Measurements from ENCODE around the gene EMC9.
A peak's percentile ranks its signal among the peaks of the same experiment; 100 is the strongest.

The EMC9 gene

DNA sequence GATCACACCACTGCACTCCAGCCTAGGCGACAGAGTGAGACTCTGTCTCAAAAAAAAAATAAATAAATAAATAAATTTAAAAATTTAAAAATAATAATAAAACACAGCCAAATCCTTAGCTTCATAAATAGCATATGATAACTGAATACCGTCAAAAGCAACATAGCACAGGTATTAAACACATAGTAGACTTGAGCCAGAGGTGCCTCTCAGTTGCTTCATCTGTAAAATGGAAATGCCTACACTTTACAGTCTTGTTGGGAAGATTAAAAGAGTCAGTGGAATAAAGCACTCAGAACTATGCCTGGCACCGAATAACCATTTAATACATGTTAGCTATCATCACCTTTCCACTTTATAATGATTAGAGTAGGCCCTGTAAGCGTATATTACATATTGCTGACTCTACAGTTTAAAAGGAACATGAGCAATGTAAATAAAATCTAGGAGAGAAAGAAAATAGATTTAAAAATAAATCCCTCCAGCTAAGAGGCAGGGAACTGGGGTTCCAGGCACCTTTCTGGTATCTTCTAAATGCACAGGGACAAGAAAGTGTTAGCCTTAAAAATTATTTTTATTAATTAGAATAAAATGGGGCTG is 34.6 kb downstream of the EMC9 start:
- DNase-seq, result no peak

DNA sequence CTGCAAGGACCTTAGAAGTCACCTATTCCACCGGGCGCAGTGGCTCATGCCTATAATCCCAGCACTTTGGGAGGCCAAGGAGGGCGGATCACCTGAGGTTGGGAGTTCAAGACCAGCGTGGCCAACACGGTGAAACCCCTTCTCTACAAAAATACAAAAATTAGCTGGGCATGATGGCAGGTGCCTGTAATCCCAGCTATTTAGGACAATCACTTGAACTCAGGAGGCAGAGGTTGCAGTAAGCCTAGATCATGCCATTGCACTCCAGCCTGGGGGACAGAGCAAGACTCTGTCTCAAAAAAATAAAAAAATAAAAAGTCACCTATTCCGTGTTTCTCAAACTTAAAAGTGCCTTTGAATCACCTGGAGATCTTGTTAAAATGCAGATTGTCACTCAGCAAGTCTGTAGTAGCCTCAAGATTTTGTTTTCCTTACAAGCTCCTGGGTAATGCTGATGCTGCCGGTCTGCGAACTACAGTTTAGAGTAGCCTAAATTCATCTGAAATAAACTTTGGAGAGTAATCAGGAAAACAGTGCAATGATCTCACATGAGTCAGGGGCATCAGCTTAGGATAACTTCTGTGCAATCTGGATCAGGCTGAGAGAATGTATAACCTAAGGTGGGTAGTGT is 35.7 kb downstream of the EMC9 start:
- peak; percentile 4 for DNase-seq

DNA sequence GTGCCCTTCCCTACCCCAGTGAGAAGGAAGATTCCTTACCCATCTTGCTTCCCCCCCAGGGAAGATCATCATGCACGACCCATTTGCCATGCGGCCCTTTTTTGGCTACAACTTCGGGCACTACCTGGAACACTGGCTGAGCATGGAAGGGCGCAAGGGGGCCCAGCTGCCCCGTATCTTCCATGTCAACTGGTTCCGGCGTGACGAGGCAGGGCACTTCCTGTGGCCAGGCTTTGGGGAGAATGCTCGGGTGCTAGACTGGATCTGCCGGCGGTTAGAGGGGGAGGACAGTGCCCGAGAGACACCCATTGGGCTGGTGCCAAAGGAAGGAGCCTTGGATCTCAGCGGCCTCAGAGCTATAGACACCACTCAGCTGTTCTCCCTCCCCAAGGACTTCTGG is 37.9 kb downstream of the EMC9 start:
- no peak for DNase-seq

DNA sequence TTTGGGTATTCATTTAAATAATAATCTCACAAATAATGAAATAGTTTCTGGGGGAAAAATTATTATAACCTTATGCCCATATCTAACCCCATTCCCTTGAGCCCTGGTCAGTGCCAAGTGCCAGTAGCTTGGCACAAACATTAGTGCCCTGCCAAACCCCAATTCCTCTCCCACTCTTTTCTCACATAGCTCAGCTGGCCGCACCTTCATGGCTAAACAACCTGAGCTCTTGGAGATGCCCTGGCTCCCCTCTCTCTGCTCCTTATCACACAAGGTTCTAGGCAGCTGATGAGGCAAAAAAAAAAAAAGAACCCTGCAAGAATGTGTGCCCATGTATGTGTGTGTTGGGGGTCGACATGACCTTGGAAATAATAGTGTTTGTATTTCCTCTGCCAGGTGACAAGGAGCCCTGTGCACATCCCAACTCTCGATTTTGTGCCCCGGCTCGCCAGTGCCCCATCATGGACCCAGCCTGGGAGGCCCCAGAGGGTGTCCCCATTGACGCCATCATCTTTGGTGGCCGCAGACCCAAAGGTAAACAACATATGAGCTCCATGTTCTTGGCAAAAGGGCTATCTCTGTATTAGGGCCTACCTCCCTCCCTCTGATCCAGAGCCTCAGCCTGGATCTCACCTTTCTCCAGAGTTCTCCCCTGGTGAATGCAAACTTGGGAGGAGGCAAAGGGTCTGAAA is 38.9 kb downstream of the EMC9 start:
- DNase-seq, result no peak

DNA sequence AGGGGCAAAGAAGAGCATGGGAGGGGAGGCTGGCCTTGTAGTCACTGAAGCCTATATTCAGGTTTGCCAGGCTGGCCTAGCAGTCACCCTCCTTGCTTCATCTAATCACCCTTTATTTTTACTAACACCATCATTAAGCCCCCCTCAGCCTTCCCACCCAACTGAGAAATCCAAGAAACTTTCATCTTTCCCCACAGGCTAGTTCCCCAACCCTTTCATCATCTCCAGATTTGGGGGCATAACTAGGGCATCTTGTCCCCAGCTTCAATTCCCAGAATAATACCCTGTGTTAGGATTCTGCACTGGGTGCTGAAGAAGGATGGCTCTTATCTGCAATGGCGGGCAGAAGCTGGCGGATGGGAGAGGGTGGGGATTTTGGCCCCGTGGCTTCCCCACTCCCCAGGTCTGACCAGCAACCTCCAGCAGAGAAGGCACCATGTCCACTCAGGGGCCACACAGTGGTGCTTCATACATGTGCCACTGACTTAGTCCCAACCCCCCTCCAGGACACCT is 40.4 kb downstream of the EMC9 start:
- no peak for DNase-seq

DNA sequence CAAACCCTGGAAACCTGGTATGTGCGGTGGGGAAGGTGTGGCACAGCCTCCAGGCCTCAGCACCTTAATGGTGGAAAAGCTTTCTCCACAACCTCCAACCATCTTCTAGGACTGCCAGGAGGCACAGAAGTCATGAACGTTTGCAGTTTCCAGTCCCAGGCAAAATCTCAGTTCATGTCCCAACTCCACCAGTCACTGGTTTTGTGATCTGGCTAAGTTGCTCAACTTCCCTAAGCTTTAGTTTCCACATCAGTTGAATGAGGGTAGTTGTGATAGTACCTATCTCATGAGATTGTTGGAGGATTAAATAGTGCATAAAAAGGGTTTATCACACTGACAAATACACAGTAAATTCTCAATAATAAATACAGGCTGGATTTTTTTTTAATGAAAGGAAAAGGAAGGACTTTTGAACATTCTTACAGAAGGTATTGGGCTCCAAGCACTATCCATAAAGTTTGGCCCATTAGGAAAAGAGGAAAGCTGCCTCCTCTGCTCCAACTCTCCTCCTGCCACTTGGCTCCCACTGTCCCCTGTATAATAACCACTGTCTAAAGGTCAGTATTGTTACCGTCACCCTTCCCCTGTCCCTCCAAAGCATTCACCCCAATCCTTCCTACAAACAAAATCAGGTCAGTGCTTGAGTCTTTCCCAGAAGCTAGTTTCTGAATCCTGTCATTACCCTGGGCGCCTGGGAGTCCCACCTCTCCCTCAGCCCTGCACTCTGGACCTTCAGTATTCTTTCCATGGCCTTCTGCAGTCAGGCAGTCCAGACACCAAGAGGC is 41.0 kb downstream of the EMC9 start:
- no peak for DNase-seq

DNA sequence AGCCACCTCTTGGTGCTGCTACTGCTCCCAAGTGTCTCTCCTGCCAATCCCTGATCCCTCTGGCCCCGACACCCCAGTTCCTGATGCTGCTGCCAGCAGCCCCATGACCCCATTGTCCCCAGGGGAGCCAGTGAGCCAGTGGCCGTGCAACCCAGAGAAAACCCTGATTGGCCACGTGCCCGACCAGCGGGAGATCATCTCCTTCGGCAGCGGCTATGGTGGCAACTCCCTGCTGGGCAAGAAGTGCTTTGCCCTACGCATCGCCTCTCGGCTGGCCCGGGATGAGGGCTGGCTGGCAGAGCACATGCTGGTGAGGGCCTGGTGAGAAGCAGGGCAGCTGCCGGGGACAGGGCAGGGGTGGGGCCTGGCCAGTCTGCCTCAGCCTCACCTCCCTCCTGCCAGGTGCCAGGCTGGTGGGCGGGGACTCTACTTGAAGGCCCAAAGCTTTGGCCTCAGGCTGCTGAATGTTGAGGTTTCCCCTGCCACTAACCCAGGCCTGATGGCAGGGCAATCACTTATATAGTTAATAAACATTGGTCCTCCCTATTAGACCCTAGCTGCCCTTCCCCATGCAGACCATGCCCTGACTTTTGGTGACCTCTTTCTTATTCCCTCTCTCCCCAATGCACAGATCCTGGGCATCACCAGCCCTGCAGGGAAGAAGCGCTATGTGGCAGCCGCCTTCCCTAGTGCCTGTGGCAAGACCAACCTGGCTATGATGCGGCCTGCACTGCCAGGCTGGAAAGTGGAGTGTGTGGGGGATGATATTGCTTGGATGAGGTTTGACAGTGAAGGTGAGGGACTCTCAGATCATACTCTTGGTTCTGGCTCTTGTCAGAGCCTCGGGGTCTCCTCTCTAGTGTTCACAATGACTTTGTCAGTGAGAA is 42.2 kb downstream of the EMC9 start:
- no peak for DNase-seq

DNA sequence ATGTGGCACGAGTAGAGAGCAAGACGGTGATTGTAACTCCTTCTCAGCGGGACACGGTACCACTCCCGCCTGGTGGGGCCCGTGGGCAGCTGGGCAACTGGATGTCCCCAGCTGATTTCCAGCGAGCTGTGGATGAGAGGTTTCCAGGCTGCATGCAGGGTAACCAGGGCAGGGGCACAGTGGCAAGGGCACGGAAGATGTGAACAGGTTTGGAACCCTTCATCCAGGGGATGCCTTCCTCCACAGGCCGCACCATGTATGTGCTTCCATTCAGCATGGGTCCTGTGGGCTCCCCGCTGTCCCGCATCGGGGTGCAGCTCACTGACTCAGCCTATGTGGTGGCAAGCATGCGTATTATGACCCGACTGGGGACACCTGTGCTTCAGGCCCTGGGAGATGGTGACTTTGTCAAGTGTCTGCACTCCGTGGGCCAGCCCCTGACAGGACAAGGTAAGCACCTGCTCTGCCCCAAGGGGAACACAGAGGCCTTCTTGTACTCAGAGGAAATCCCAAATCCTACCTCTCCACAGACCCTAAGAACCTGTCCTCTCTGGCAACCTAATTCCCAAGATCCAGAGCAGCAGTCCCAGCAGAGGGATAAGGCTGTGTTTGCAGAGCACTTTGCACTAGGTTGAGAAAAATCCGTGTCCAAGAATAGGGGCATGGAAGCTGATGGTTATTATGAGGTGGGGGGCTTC is 43.0 kb downstream of the EMC9 start:
- no peak for DNase-seq

DNA sequence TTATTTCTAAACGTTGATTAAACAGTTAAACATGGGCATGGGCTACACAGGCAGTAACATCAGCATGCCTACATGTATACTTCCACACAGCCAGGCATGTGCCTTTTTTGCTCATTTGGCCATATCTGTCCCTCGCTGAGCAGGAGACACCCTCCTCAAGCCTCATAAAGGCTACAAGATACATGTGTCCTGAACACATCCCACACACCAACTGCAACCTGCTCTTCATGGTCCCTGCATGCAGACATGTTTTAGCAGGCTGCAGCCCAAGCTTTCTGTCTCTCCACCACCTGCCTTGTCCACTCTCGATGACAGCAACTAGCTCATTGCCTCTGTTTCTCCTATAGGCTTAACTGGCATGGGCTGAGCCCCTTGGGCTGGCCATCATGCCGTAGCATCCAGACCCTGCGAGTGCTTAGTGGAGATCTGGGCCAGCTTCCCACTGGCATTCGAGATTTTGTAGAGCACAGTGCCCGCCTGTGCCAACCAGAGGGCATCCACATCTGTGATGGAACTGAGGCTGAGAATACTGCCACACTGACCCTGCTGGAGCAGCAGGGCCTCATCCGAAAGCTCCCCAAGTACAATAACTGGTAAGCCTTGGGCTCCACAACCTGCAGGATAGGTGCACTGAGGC is 44.7 kb downstream of the EMC9 start:
- DNase-seq, result no peak

DNA sequence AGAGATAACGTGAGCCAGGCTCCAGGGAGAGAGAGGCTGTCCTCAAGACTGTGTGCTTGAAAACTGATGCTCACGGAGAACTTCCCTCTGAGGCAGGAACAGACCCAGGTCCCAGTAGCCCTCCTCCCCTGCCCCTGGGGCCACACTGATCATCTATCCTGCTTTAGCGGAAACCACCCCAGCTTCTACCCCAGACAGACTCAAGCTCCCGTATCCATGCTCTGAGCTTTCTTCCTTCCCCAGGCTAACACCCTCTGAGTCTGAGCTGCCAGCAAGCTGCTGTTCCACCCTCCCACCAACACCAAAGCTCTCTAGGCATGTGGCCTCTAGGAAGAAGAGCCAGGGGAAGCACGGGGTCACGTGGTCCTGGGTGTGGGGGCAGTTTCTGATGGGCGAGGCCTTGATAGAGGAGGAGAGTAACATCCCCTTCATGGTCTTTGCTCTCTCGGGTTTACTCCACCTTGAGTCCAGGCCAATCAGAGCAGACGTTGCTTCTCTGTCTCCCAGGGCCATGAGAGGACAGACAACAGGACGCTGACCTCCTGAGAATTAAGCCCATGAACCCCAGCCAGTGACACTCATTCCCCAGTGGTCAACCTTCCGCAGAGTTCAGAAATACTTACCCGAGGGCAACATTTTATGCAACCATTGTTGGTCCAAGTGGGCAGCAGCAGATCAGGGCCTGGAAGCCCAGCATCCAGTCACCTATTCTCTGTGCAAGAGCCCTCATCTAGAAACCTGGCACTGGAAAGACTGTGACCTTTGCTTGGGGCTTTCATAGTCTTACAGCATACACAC is 45.9 kb downstream of the EMC9 start:
- DNase-seq, result peak; percentile 89

DNA sequence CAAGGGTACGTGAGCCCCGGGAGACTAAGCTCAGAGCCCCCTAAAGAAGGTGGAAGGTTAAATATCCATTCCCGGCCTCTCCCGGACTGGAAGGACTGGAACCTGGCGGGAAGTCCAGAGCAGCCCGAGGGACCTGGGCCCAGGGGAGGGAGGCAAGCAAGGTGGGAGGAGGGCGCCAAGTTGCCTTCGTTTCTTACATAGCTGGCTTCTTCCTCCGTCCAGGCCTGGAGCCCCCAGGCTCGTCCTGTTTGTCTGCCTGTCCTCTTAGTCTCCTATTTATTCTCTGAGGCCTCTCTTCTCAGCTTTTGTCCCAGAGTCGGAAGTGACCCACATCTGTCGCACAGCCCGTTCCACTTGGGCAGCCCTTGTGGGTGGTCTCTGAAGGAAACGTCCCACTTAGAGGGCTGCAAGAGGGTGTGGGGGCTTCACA is 46.5 kb downstream of the EMC9 start:
- no peak for DNase-seq

DNA sequence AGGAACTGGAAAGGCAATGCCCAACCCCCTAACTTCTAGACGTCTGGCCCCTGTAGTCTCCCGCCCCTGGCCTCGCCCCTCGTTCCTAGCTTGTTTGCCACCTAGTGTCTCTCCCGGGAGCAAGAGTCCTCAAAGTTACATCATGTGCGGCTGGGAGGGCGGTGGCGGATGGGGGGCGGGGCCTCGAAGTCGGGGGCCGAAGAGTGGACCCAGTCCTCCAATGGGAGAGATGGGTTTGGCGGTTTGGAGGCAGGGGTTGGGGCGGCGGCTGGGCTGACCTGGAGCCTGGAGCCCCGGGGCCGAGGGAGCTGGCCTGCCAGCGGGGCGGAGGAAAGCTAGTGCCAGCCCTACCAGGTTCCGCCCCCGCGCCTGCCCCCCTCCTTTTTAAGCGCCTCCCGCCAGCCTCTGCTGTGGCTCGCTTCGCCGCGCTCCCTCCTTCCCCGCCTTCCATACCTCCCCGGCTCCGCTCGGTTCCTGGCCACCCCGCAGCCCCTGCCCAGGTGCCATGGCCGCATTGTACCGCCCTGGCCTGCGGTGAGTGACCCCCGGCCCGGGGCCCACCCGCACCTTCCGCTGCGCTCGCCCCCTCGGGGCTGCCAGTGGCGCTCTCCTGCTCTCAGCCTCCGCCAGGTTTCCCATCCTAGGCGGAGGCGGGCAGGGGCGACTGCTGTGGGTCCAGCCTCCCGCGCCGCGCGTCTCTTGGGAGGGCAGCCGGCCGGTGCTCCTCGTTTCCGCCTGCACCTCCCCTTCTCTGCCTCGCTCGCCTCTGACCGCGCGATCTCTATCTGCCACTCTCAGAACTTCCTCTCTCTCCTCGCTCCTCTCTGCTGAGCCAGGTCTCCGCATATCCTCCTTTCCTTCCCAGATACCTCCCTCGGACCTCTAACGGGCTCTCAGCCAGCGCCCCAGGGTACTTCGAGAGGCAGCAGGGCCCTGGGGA is 47.2 kb downstream of the EMC9 start, which contains the start of gene PCK2:
TSS of gene PCK2 (plus strand) at position 411 of the 940 bp plus-strand sequence. CDS start at position 506, 95 bp downstream.
- DNase-seq, result peak; percentile 98

DNA sequence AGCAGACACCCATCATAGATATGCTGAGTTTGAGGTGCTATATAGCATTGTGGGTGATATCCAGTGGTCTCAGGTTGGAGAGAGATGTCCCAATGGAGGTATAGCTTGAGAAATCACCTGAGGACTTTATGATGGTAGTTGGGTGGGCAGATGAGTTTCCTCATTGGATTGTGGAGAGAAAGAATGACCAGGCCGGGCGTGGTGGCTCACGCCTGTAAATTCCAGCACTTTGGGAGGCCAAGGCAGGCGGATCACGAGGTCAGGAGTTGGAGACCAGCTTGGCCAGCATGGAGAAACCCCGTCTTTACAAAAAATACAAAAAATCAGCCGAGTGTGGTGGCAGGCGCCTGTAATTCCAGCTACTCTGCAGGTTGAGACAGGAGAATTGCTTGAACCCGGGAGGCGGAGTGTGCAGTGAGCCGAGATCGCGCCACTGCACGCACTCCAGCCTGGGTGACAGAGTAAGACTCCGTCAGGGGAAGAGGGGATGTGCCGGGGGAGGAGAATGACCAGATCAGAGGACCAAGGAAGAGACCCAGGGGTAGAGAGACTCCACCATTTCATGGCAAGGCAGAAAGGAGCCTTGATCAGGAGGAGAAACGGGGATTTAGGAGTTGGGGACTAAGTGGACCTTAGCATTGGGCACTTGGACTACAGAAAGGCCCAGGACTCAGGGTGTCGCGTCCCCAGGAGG is 48.0 kb downstream of the EMC9 start:
- no peak for DNase-seq

DNA sequence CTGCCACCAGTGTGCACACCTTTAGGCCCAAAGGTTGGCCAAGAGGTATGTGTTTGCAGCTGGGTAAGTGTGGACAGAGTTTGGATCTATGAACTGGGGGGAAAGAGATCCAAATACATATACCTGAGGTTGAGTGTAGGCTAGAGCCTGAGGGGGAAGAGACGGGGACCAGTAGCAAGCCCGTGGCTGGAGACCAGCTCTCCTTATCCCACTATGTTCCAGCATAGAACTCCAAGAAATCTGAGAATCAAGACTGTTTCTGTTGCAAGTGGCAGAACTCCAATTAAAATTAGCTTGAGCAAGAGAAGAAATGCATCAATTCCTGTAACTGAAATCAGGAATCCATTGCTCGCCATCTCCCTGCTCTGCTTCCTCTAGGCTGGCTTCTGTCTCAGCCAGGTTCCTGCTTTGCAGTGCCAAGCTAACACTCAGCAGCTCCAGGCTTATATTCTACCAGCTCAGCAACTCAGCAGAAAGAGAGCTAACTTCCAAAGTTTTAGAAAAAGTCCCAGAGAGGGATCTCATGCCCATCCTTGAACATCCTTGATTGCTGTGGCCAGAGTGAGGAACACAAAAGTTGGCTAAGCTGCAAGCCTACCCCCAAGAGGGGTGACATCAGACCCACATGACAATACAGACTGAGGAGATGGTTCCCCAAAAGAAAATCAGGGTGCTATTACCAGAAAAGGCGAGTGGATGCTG is 48.7 kb downstream of the EMC9 start:
- DNase-seq, result no peak

DNA sequence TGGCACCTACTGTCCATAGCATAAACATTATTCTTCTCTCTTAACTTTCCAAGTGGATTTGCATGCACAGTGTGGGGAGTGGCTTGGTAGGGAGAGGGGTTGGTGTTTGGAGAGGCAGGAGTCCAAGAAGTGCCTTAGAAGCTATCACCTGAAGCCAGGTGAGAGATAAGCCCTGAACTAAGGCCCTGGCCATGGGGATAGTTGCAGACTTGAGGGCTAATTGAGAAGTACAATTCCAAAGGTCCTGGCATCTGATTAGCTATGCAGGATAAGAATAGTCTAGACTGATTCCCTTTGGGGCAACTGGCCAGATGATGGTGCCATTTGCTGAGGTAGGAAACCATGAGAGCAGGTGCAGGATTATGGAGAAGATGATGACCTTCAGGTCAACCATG is 49.3 kb downstream of the EMC9 start:
- no peak for DNase-seq

DNA sequence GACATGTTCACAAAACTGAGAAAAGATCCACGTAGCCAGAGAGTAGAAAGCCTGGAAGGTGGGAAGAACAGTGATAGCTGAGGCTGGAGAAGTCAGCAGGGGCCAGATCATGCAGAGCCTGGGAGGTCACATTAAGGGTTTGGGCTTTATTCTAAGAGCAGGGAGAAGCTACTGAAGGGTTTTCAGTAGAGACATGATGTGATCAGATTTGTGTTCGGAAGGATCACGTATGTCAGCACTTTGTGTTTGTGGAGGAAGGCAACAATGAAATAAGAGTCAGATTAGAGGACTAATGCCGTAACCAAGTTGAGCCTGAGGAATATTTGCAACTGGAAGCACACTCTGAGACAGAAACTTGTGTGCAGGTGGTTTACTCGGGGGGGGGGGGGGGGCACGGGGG is 51.5 kb downstream of the EMC9 start:
- DNase-seq, result no peak

All from OCI-M1 (cell line).